Hematopoietic multipotent progenitor cell treated with erythropoietin and hydrocortisone succinate and interleukin-3 and kit ligand, for 6 days (in vitro differentiated cells): ENCODE data around the gene ZNF334.
A peak's percentile ranks its signal among the peaks of the same experiment; 100 is the strongest.

Source experiments
- DNase-seq: peaks from one replicate; pipeline ENCODE4 v3.0.0-alpha.2; 2015

Gene ZNF334

DNA sequence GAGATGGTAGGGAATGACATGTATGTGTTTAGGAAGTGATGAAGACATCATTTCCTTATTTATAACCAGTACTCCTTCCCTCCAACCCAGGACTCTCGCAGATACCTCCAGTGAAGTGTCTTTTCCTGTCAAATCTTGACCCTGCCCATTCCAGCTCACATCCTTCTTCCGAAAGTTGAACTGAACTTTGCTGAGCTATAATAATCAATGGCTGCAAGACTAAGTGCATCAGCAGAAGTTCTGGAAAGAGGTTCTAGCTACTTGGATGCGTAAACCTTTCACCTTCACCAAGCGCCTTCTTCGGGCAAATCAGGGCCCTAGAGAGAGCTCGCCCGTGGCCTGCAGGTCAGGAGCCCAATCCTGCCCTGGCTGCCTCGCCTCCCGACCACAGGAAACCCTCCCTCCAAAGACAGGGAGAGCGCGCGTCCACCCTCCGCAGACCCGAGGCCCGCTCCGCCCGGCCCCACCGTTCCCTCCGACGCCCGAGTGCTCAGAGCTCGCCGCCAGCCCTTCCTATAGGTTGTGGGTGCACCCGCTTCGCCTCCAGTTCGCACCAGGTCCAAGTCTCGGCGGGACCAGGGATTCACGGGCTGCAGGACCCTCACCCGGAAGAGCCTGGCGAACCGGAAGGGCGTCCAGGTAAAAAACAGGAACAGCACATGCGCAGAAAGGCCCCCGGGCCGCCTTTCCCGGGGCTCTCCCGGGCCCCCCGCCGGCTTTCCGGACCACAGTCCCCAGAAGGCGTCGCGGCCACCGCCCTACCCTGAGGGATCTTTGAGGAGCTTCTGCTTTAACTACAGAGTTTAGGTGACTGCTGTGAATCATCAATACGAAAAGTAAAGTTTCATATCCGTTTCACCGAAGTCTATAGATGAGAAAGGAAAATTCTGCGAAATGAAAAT is at the start of gene ZNF334:
Gene ZNF334, minus strand, starts transcription at position 617 of the 902 bp plus-strand sequence. CDS start 1,457 bp downstream, outside the sequence.
- peak; percentile 75 for DNase-seq

- DNase-seq, result peak; percentile 87
Observed at GRCh38 chr20:46562373-46563169, 49.2 kb upstream of the ZNF334 start.

GRCh38 chr20:46562009-46562372 is 48.6 kb upstream of the ZNF334 start:
- DNase-seq, result no peak

DNA sequence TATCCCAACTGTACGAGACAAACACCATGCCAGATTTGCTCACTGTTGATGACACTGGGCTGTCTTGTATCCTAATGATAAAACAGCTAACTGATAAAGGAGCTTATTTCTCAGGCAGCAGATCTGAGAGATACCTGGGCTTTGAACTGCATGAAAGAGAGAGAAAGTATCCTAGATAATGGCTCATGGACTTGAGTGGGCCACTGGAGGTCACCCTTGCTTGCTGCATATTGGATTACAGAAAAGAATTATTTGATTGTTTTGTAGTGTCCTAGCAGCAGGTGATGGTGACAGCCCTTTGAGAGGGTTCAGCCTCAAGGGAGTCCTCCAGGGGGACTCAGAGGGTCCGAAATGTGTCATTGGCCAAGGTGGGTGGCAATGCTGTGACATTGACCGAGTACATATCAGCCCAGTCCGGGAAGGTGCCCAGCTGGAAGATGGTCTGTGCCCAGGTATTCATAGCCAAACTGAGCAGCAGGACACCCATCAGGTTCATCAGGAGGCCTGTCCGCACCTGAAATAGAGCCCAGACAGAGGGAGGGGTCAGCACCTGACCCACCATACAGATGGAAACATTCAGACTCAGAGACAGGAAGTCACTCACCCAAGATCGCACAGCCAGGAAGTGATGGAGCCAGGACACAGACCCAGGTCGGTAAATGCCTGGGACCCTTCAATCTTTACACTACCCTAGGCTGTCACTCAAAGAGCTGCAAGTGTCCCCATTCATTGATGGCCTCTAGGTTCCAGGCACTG is 46.5 kb upstream of the ZNF334 start:
- peak; percentile 56 for DNase-seq

GRCh38 chr20:46559001-46559400 is 45.6 kb upstream of the ZNF334 start:
- DNase-seq, result no peak

GRCh38 chr20:46558511-46558959 is 45.2 kb upstream of the ZNF334 start:
- DNase-seq, result no peak

GRCh38 chr20:46557231-46557956 is 44.0 kb upstream of the ZNF334 start:
- no peak for DNase-seq

DNA sequence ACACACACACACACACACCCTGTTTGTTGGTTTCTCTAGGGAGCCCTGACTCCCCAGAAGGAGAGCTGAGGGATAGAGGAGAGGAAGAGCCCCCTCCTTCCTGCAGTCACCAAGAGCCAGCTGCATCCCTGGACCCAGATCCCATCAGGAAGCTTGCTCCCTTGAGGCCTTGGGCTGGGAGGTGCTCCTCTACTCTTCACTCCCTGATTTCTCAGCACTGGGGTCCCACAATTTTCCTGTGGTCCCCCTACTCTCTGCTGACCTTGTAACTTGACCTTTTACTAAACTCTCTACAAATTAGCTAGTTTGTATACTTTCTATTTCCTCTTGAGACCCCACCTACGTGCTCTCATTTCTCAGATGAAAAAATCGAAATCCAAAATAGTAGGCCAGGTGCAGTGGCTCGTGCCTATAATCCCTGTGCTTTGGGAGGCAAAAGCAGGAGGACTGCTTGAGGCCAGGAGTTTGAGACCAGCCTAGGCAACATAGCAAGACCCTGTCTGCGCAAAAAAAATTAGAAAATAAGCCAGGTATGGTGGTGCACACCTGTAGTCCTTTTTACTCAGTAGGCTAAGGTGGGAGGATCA is 42.1 kb upstream of the ZNF334 start:
- DNase-seq, result no peak

- DNase-seq, result no peak
Observed at GRCh38 chr20:46554828-46555227, 41.5 kb upstream of the ZNF334 start.

DNA sequence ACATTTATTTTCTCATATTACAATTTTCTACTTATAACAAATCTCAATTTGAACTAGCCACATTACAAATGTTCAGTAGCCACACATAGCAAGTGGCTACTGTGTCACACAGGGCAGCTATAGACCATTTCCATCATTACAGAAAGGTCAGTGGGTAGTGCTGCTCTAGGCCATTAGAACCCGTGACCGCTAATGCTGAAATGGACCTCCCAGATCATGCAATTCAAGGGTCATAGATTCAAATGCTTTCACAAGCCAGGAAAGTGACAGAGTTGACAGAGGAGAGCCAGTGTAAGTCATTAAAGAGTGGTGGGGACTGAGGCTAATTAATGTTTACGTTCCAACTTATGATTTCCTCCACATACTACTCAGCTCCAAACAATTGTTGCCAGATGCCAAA is 40.6 kb upstream of the ZNF334 start:
- DNase-seq, result no peak

DNA sequence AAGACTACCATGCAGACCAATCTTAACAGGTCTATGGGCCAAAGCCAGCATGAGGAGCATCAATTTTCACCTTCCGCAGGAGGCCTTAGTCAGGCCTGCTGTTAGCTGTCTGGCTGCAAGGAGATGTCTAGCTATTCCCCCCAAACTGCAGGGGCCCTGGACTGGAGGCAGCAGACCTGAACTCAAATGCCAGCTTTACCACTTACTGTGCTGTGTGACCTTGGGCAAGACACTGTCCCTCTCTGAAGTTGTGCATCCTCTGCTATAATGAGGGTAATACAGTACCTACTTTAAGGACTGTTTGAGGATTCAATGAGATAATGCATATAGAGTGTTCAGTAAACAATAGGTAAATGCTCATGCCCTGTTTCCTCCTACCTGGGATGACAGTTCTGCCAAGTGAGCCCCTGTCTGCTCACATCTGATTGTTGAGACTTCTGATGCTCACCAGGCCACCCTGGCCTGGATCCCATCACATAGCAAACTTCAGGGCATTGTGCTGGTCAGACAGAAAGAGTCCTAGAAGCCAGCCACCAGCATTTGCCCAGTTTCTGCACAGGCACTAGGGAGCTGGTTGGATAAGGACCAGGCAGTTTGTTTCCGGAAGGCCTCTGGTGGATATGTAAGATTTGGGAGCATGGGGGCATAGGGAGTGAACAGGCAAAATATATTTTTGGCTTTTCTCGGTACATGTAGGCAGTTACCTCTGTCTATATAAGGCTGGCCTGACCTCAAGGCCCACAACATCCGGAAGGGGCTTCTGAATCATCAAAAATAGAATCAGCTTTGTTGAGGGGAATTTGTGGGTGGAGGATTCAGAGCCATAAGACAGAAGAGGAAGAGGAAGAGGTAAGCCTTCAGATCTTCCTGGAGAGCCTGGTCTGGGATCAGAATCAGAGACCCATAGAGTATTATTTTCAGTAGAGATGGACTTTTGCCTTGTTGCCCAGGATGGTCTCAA is 39.4 kb upstream of the ZNF334 start:
- DNase-seq, result peak; percentile 64

GRCh38 chr20:46551522-46552381 is 38.4 kb upstream of the ZNF334 start:
- DNase-seq, result no peak

DNA sequence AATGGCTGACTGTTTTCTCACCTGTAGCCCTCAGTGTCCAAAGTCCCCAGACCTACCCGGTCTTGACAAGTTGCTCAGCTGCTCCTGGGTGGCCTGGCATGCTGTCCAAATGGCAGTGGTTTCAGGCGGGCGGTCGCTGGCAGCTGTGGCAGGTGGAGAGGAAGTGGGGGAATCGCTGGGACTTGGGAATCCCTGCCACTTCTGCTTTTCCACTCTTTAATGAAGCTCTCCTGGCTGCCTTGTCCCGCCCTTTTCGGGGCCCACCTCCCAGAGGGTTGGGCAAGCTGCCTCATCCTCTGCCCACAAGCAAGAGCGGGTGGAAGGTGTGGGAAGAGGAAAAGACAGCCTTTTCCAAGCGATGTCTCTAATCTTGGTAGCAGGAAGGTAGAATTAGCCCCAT is 37.1 kb upstream of the ZNF334 start, which contains the start of gene OCSTAMP:
Gene OCSTAMP, minus strand, starts transcription at position 194 of the 400 bp plus-strand sequence. Its CDS starts 94 bp downstream, at position 100.
- peak; percentile 14 for DNase-seq

- peak; percentile 30 for DNase-seq
Observed at GRCh38 chr20:46549188-46549972, 36.0 kb upstream of the ZNF334 start.

DNA sequence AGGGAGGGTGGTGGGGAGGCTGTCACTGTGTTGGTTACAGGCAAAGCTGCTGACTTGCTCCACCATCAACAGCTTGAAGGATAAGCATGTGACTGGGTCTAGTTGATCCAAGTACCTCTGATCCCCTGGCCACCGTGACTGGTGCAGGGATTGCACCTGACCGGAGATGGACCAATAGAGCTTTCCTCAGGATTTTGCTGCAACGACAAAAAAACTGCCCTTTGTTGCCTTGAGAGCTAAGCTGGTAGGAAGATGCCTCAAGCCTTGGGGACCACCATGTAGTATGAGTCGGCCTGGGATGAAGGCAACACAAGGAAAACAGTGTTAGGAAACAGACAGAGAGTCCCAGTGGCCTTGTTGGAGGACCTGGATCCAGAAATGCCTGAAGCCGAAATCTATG is 35.3 kb upstream of the ZNF334 start:
- no peak for DNase-seq

DNA sequence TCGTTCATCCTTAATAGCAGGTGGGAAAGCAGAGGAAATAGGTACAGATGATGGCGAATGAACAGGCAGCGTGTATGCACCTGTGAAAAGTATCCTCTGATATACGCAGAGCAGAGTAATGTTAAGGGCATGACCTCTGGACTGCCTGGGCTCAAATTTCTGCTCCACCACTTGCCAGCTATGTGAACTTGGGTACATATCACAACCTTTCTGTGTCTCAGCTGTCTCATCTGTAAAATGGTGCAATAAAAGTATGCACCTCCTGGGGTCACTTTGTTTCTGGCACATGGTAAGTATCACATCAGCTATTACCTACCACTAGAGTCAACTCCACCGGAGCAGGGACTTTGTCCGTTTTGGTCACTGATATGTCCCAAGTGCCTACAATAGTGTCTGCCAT is 34.6 kb upstream of the ZNF334 start:
- DNase-seq, result no peak

DNA sequence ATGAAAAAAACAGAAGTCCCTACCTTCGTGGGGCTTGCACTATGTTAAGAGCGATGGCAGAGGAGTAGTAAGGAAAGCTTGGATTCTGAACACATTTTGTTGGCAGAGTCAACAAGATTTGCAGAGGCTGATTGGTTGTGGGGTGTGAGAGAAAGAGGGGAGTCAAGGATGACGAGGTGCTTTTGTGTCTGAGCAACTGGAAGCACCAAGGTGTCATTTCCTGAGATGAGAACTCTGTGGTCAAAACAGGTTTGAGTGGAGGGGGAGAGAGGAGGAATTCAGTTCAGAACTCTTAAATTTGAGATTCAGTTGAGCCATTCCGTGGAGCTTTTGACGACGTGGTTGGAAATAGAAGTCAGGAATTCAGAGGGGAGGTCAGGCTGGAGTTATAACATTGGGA is 33.6 kb upstream of the ZNF334 start:
- no peak for DNase-seq

DNA sequence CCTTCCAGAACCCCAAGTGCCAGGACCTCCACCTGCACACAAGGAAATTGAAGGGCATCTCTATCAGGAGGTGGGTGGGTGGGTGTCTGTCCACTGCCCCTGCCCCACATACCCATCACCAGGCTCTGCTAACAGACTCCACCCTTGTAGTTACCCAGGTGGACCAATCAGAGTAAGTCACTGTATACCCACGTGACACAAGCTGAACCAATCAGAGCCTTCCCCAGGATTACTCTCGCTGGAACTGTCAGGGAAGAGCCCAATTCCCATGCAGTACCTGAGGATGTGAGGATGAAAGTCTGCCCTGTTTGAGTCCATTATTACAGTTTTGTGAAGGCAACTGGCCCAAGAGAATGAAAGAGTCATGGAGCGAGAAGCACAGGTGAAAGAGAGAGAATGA is 32.9 kb upstream of the ZNF334 start:
- no peak for DNase-seq

DNA sequence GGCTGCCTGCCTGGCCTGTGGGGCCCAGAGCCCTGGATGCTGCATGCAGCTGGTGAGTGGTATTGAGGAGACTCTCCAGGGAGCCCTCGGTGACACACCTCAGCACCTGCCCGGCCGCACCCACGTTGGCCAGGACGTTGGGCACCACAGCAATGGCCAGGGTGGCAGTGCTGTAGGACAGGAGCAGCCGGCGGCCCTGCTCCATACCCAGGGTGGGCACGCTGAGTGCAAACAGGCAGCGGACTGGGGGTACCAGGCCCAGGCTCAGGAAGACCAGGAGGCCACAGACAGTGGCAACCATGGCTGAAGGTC is 32.4 kb upstream of the ZNF334 start:
- DNase-seq, result no peak
